SK-N-SH (cell line): ENCODE measurements around the gene GALC.

Experiments used
- CTCF ChIP-seq: fragments of 200-600 bp; sonication (generic); IDR thresholded peaks from 2 replicates; pipeline ENCODE4 v1.6.1; 2017; ENCODE audit warnings: antibody characterized with exemption, mild to moderate bottlenecking, moderate library complexity
- GATA2 ChIP-seq: sonication (generic); formaldehyde crosslinking; IDR thresholded peaks from 2 replicates; pipeline ENCODE4 v1.5.0; 2020; ENCODE audit warnings: mild to moderate bottlenecking, missing genetic modification reagents
- IRF3 ChIP-seq: fragments of 150-350 bp; IDR thresholded peaks from 2 replicates; pipeline ENCODE4 v1.6.1; 2016; ENCODE audit warnings: mild to moderate bottlenecking, low read depth, low read length
- MEF2A ChIP-seq: IDR thresholded peaks from 2 replicates; pipeline ENCODE4 v1.4.0; 2012; ENCODE audit warnings: low read depth, borderline replicate concordance
- NFIC ChIP-seq: IDR thresholded peaks from 2 replicates; pipeline ENCODE4 v1.4.0; 2012; ENCODE audit warnings: borderline replicate concordance
- RFX5 ChIP-seq: IDR thresholded peaks from 2 replicates; pipeline ENCODE4 v1.6.1; 2012; ENCODE audit warnings: mild to moderate bottlenecking, improper control_type of control experiment, low read length
- TAF1 ChIP-seq: IDR thresholded peaks from 2 replicates; pipeline ENCODE4 v1.6.1; 2012; ENCODE audit warnings: low read depth, mild to moderate bottlenecking, low read length, moderate library complexity, borderline replicate concordance
- USF2 ChIP-seq: fragments of 150-350 bp; IDR thresholded peaks from 2 replicates; pipeline ENCODE4 v1.6.1; 2017; ENCODE audit warnings: antibody characterized with exemption, low read length, low read depth, borderline replicate concordance
- YY1 ChIP-seq: IDR thresholded peaks from 2 replicates; pipeline ENCODE4 v1.4.0; 2012; ENCODE audit warnings: low read depth, mild to moderate bottlenecking

DNA sequence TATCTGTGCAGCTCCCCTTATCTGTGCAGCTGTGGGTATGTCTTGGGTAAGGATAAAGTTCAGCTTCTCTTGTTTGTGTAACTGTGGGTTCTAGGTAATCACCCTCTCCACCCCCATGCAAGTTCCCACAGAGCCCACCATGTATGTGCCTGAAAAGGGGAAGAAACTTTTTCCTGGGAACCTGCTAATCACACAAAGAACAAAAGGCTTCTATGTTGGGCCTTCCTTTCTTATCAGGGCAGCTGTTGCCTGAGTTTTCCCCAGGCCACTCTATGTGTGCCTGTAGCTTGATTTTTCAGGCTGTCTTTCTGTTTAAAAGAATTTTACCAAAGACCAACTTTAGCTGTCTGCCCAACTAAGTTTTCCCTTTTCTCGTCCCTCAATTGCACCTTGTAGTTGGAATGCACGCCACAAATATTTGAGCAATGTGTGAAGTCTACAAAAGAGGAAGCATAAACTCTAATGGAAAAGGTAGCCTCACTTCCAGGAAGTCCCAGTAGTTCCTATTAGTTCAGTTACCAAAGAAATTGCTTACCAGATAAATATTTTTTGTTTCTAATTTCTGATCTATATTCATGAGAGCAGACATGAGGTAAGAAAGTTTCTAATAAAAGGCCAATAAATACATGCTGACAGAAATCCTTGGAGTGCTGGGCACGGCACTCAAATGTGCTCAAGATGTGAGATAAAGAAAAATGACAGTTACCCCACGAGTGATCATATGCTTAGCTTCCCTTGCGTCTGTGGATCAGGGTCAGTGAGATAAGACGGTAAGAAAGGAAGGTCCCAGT, 2.7 kb upstream of the GALC start:
- TF ChIP-seq CTCF: no peak
- TF ChIP-seq IRF3: no peak
- TF ChIP-seq TAF1: no peak
- no peak for TF ChIP-seq GATA2 (CRISPR knock-in tag)
- no peak for TF ChIP-seq YY1
- no peak for TF ChIP-seq NFIC
- TF ChIP-seq USF2: no peak
- TF ChIP-seq RFX5: no peak
- TF ChIP-seq MEF2A: no peak
